ENCODE results near the gene HDHD3. TPM values are rescaled to one million over a fixed set of nuclear protein-coding genes. Genes with fewer than 3 reads are reported as not detected.

The HDHD3 gene, protein sequence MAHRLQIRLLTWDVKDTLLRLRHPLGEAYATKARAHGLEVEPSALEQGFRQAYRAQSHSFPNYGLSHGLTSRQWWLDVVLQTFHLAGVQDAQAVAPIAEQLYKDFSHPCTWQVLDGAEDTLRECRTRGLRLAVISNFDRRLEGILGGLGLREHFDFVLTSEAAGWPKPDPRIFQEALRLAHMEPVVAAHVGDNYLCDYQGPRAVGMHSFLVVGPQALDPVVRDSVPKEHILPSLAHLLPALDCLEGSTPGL
- 10 to 100 TPM; 17.9 to 25.0 TPM for total RNA-seq

DNA sequence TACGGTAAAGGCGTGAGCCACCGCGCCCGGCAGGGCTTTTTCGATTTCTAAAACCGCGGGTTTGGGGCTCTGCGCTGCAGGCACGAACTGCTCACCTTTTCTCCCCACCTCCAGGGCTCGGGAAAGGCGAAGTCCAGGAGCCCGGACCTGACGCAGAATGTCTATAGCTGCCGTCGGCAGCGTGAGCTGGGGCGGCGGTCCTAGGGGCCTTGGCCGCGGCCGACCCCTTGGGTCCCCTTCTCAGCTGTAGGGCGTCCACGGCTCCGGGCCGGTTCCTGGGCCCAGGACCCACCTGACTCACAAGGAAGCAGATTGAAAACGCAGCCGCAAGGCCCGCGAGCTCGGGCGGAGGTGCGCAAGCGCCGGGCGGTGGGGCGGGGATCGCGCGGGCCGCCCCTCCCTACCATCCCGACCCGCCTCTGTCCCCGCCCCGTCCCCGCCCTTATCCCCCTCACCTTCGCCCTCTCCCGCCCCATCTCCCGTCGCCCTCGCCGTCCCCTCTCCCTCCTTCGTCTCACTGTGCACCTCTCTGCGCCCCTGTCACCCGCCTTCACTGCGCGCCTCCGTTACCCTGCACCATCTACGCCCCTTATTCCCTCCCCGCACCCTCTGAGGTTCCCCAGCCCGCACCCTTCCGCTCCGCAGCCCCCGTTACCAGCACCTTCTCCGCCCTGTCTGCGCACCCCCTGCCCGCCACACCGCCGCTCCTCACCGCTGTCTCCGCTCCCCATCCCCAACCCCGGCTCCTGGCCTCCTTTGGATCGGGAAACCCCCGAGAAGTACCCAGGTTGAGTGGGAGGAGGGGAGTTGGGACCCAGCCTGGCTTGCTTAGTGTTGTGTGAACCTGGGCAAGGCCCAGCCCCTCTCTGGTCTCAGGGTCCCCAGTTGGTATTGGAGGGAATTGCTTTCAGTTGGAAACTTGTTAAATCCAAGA lies at the start of gene HDHD3:
Gene HDHD3, minus strand, starts transcription at position 353 of the 934 bp plus-strand sequence. CDS start 2,632 bp downstream, outside the sequence.

DNA sequence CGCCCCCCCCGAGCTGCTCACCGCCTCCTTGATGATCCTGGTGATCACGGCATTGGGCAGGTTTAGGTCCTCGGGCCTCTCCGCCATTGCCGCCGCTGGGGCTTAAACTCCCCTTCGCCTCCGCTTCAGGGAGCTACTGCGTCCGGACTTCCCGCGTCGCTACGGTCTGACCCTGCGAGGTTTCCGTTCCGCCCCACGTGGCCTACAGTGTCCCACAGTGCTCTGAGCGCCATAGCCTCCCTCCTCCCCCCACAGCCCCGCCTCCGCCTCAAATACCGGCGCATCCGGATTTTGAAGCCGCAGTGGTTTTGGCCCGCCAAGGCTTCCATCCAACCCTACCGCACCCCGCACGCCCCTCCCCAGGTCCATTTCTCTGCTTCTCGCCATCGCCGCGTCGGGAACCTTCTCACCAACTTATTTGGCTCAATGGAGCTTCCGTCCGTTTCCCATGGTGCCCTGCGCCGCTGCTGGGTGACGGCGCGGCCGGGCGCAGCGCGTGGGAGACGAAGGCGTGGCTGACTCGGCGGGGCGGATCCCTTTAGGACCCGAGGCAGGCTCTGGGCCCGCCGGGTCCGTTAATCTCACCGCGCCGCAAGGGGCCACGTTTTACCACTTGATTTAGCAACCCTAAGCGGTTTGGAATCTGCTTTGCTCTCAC lies 33.5 kb upstream of the HDHD3 start, which contains the start of the genes C9orf43 and POLE3:
Gene C9orf43, plus strand, starts transcription at position 541 of the 658 bp plus-strand sequence. CDS start 2,747 bp downstream, outside the sequence.
Gene POLE3, minus strand, starts transcription at position 469 of the 658 bp plus-strand sequence. Its CDS starts 382 bp downstream, at position 87.

DNA sequence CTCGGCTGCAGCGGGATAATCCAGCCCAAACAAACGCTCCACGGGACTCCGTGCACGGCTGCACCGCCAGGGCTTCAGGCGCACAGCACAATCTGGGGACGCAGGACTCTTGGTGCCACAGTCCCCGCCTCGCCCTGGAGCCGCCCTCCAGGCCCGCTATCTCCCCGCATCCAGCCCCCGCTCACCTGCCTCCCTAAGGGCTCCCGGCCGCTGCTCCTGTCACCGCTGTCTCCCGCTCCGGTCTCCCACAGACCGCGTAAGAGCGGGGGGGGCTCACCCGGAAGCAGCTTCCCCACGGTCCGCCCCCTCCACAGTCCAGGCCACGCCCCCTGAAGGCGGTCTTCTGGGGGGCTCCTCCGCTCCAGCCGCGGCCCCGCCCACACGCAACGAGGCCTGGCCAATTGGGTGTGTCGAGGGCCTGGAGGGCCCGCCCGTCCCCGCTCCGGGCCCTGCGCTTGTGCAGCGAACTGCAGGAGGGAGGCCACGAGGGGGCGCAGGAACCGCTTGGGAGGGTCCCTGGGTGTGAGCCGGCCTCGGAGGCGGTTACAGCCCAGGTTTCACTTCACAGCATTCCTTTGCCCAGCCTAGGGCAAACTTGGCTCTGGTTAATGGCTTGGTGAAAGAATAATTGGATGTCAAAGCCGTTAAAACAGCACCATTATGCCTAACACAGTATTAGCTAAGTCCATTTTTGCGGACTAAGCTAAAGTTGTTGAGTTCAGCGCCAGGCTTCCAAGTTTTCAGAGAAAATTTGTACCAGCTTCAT lies 24.4 kb upstream of the HDHD3 start, which contains the start of gene ALAD:
Gene ALAD, minus strand, starts transcription at position 258 of the 766 bp plus-strand sequence. CDS start 7,725 bp downstream, outside the sequence.

DNA sequence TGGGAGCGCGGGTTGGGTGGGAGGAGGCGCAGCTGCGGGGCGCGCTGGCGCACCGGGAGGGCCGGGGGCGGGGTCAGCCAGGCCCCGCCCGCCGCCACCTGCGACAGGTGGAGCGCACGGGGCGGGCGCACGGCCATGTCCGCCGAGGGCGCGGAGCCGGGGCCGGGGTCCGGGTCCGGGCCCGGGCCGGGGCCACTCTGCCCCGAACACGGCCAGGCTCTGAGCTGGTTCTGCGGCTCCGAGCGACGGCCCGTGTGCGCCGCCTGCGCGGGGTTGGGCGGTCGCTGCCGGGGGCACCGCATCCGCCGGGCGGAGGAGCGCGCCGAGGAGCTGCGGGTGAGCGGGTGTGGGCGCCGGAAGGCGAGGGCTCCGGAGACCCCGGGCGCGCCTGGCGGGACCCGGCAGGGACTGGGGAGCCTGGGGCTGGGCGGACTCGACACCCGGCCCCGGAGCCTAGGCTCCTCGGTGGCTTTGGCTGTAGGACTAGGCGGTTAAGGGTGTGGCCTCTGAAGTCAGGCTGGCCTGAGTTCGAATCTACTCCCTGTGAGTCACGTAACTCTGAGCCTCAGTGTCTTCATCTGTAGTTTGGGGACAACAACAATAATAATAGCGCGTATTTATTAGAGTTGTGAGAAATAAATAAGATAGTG lies 27.2 kb downstream of the HDHD3 start, which contains the start of gene BSPRY:
Gene BSPRY, plus strand, starts transcription at position 97 of the 650 bp plus-strand sequence. Its CDS starts 39 bp downstream, at position 136.

DNA sequence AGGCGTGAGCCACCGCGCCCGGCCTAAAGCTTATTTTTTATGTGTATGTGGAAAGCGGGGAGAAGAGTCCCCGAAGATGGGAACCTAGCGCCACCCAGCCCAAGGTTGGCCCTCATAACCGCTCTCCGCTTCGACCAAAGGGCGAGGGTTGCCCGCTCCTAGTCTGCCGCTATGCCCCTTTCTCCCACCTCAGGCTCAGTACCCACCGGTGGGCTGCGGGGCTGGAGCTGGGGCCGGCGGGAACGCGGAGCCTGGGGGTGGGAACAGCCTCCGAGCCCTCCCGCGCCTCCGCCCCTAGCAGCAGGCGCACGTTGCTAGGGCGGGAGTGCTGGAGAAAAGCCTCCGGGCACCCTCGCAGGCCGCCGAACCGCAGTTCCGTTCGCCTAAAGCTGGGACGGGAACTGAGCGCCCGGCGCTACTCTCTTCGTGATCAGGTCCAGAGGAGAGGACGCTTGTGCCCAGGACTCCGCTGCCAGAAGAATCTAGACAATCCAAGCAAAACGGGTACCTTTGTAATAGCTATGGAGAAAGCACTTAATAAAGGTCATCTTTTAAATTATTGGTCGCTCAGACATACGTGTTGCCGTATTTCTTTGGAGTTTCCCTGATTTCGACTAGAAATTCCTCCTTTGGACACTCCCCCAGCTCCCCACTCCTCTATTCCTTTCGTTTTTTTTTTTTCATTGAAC lies 36.6 kb downstream of the HDHD3 start, which contains the start of gene WDR31:
Gene WDR31, minus strand, starts transcription at position 265 of the 689 bp plus-strand sequence. CDS start 8,253 bp downstream, outside the sequence.

Other genes starting within 250 kb of the HDHD3 start
- 1 to 10 TPM; 8.3 to 10.0 TPM for gene SLC31A2, start 226.0 kb downstream of the HDHD3 start, total RNA-seq
- 10 to 100 TPM; 33.7 to 38.3 TPM for gene FKBP15, start 155.7 kb downstream of the HDHD3 start, total RNA-seq
- 10 to 100 TPM; 34.8 to 70.3 TPM for gene SLC31A1, start 155.4 kb downstream of the HDHD3 start, total RNA-seq
- 10 to 100 TPM; 22.0 to 37.3 TPM for gene CDC26, start 101.4 kb downstream of the HDHD3 start, total RNA-seq
- gene PRPF4, start 101.3 kb downstream of the HDHD3 start, total RNA-seq = 10 to 100 TPM; 19.6 to 49.3 TPM
- not detected for gene RNF183, start 73.6 kb downstream of the HDHD3 start, total RNA-seq
- 1 to 10 TPM in 1 of 2 donors, under 1 TPM in 1; 1.00 to 1.7 TPM for gene WDR31, start 36.7 kb downstream of the HDHD3 start, total RNA-seq
- under 1 TPM; 0.34 to 0.67 TPM for gene BSPRY, start 27.4 kb downstream of the HDHD3 start, total RNA-seq
- 10 to 100 TPM; 28.6 to 33.4 TPM for gene ALAD, start 24.3 kb upstream of the HDHD3 start, total RNA-seq
- 10 to 100 TPM; 43.7 to 81.6 TPM for gene POLE3, start 33.7 kb upstream of the HDHD3 start, total RNA-seq
- 1 to 10 TPM; 1.7 TPM for gene C9orf43, start 33.8 kb upstream of the HDHD3 start, total RNA-seq
- 10 to 100 TPM in 1 of 2 donors, 1 to 10 TPM in 1; 9.3 to 13.3 TPM for gene RGS3, start 86.7 kb upstream of the HDHD3 start, total RNA-seq